Nephron progenitor cell (in vitro differentiated cells): ENCODE measurements around the gene STX1B.

Experiments used
- DNase-seq: peaks from one replicate; pipeline ENCODE4 v3.0.0; 2021
- H3K27ac Mint-ChIP-seq: 2 replicates; pipeline ENCODE4 v1.8.0; 2021; ENCODE audit warnings: mild to moderate bottlenecking, moderate library complexity, mixed read lengths
- H3K27me3 Mint-ChIP-seq: 2 replicates; pipeline ENCODE4 v1.8.0; 2021; ENCODE audit warnings: mild to moderate bottlenecking, low read depth, mixed read lengths; ENCODE audit not compliant: poor library complexity
- H3K36me3 Mint-ChIP-seq: 2 replicates; pipeline ENCODE4 v1.8.0; 2021; ENCODE audit warnings: low read depth, mixed read lengths
- H3K4me1 Mint-ChIP-seq: 2 replicates; pipeline ENCODE4 v1.8.0; 2021; ENCODE audit warnings: mixed read lengths
- H3K4me3 Mint-ChIP-seq: 2 replicates; pipeline ENCODE4 v1.8.0; 2021; ENCODE audit warnings: mild to moderate bottlenecking, moderate library complexity, mixed read lengths
- H3K9me3 Mint-ChIP-seq: 2 replicates; pipeline ENCODE4 v1.8.0; 2021; ENCODE audit warnings: mild to moderate bottlenecking, moderate library complexity, mixed read lengths
- CTCF ChIP-seq: fragments of 200-600 bp; sonication (generic); IDR thresholded peaks from 2 replicates; pipeline ENCODE4 v1.5.0; 2021; ENCODE audit warnings: antibody characterized with exemption

STX1B gene

GRCh38 chr16:31001507-31002249 is 8.8 kb downstream of the STX1B start:
- Mint-ChIP-seq H3K4me3 (no peak overlapping the region), H3K4me1 (peaks cover 50% of the 10 kb centered on the region), H3K9me3 (no peaks in the 10 kb centered on the region), H3K27me3 (peaks cover 29% of the 10 kb centered on the region), H3K36me3 (no peaks in the 10 kb centered on the region), H3K27ac (no peak overlapping the region)
- TF ChIP-seq CTCF: no peak
- DNase-seq: no peak

DNA sequence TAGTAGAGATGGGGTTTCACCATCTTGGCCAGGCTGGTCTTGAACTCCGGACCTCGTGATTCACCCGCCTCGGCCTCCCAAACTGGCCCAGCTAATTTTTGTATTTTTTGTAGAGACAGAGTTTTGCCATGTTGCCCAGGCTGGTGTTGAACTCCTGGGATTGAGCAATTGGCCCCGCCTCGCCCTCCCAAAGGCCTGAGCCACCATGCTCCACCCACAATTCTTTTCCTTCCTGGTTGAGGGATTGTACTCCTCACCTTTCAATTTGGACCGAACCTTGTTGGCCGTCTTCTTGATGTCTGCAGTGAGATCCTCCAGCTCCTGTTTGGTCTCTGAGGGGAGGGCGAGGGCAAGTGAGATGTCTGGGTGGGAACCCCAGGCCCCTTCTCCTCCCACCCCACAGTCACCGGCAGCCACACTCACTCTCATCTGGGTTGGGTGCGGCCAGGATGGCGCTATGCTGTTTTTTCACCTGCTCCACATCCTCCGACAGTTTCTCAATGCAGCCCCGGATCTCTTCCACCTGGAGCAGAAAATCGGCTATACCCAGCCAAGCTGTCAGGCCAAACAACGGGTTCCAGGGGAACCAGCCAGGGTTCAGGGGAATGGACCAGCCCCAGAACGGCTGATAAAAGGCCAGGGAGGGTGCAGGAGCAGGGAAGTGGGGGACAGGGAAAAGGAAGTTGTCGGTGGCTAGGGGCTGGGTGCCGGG is 9.6 kb downstream of the STX1B start:
- DNase-seq: no peak
- no peaks in the 10 kb centered on the region for H3K36me3 Mint-ChIP-seq

DNA sequence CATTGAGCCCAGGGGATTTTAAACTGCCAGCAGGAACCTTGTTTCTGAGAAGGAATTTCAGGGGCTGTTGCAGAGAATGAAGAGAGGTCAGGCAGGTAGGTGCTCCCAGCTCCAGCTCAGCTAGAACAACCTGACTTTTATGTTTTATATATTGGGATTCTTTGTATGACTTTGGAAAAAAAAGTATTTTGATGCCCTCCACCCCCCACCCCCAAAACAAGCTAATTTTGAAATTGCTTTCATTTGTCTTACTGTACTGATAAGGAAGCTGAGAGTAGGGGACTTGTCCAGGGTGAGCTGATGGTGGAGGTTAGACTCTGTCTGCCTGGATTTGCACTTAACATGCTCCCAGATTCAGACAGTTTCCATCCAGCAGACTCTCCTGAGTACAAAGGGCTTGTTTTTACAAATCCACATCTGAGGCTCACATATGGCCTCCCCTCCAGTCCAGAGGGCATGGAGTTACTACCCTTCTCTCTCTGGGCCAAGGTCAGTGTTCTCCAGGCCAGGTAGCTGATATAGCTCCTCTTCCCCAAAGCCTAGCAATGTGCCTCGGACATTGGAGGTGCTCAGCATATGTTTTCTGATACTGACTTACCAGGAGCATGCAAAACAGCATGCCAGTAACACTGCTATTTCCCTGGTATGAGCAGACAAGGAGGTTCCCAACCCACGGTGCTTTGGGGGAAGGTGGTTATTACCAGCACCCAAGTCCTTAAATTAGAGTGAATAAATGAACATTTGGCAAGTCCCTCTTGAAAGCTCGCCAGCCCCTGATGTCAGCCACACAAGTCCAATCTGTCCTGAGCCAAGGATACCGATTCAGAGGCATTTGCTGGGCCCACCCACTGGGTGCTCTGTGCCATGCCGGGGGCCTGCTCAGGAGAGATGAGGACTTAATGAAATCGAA is 11.3 kb downstream of the STX1B start:
- Mint-ChIP-seq H3K9me3 (no peaks in the 10 kb centered on the region), H3K27me3 (peaks cover 47% of the 10 kb centered on the region), H3K4me3 (no peak overlapping the region), H3K36me3 (no peaks in the 10 kb centered on the region), H3K27ac (no peak overlapping the region), H3K4me1 (peaks cover 43% of the 10 kb centered on the region)
- DNase-seq: no peak
- no peak for TF ChIP-seq CTCF

More for the DNA sequence above, 9.6 kb downstream of the STX1B start:
- H3K9me3 Mint-ChIP-seq: no peaks in the 10 kb centered on the region
- no peak overlapping the region for H3K4me3 Mint-ChIP-seq
- no peak for TF ChIP-seq CTCF
- peaks cover 47% of the 10 kb centered on the region for H3K4me1 Mint-ChIP-seq
- no peak overlapping the region for H3K27ac Mint-ChIP-seq
- peaks cover 36% of the 10 kb centered on the region for H3K27me3 Mint-ChIP-seq

DNA sequence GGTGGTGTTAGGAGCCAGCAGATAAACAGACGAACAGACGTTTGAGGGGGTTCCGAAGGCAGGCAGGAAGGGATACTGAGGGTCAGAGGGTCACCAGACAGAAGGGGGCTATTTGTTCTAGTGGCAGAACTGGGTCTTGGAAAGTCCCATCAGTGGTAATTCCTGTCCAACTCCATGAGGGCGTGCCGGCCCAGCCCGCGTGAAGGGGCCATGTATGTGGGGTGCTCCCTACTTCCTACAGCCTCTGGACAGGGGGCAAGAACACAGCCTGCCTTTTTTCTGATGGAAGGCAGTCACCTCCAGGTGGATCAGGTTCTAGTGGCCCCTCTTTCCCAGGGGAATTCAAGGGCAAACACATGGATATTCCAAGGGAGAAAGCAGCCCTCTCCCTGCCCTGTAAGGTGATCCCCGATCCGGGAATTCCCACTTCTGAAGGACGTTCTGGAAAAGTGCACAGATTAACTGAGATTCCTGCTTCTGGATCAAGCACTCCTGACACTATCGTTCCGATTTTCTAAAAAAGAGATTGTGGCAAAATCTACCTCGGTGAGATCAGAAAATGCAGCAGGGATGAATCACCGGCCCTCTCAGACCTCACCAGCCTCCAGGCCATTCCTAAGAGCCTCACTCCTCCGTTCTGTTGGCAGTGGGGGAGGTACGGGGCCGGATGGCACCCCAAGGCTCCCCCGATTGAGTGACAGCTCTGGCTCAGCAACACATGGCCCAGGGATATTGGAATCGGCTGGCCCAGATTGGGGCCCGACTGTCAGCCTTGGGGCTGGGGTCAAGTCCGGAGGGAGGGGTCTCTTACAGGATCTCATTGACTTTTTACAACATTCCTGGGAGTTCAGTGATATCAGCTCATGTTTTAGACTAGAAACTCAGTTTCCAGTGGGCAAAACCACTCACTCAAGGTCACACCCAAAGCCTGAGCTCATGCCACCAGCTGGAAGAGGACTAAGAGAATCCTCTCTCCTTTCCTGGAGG is 12.4 kb downstream of the STX1B start:
- no peak for TF ChIP-seq CTCF
- Mint-ChIP-seq H3K4me1 (peaks cover 38% of the 10 kb centered on the region), H3K36me3 (no peaks in the 10 kb centered on the region), H3K27ac (no peak overlapping the region), H3K4me3 (peak overlapping the region; percentile 68), H3K9me3 (no peaks in the 10 kb centered on the region), H3K27me3 (peaks cover 47% of the 10 kb centered on the region)
- no peak for DNase-seq

DNA sequence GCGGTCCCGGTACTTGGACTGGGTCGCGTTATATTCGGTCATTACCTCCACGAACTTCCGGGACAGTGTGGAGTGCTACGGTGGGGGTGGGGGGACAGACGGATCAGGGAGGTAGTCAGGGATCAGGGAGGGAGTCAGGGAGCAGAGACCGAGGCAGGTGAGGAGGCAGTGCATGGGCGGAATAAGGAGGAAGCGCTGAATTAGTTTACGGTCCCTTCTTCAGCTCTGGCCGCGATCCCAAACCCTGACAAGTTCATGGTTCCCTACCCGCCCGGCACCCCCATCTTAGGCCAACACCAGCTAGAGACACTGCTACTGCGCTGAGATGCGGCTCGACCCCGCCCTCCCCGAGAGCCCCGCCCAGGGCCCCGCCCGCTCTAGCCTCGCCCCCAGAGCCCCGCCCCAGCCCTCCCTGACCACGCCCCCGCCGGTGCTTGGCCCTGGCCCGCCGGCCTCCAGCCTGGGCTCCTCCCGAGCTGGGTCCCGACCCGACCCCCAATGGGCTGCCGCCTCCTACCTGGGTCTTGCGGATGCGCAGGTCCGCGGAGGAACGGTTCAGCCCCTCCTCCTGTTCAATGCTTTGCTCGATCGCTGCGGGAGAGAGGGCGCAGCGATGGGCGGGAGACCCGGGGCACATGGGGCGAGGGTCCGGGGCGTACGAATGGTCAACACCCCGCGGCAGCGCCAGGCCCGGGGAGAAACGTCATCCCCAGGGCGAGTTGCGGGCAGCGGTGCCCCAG is 13.3 kb downstream of the STX1B start:
- Mint-ChIP-seq H3K27ac (no peak overlapping the region), H3K9me3 (no peaks in the 10 kb centered on the region), H3K4me3 (peak overlapping the region; percentile 76), H3K4me1 (peaks cover 35% of the 10 kb centered on the region), H3K36me3 (no peaks in the 10 kb centered on the region), H3K27me3 (peaks cover 47% of the 10 kb centered on the region)
- no peak for TF ChIP-seq CTCF
- peak; percentile 83 for DNase-seq
